ENCODE measurements around the gene GTF2F2. TPM values are rescaled to one million over a fixed set of nuclear protein-coding genes. Genes with fewer than 3 reads are reported as not detected.

GTF2F2 gene
- total RNA-seq, 1 donor from 2014 or later = 26.0 TPM

- no peak for DNase-seq (ENCODE audit: low spot score)
Observed at GRCh38 chr13:45209229-45209628, 88.9 kb downstream of the GTF2F2 start.

- no peak for DNase-seq (ENCODE audit: low spot score)
Observed at GRCh38 chr13:45215392-45216077, 95.2 kb downstream of the GTF2F2 start.

GRCh38 chr13:45216193-45216592 is 95.9 kb downstream of the GTF2F2 start:
- no peak for DNase-seq (ENCODE audit: low spot score)

- DNase-seq (ENCODE audit: low spot score) = no peak
Observed at GRCh38 chr13:45218689-45219088, 98.4 kb downstream of the GTF2F2 start.

GRCh38 chr13:45219123-45219891 is 99.0 kb downstream of the GTF2F2 start:
- DNase-seq (ENCODE audit: low spot score) = no peak

- DNase-seq (ENCODE audit: low spot score) = no peak
Observed at GRCh38 chr13:45219938-45220375, 99.6 kb downstream of the GTF2F2 start.

GRCh38 chr13:45220403-45220802 is 100.1 kb downstream of the GTF2F2 start:
- no peak for DNase-seq (ENCODE audit: low spot score)

- DNase-seq (ENCODE audit: low spot score) = peak; percentile 32
Observed at GRCh38 chr13:45222516-45222915, 102.2 kb downstream of the GTF2F2 start.

- no peak for DNase-seq (ENCODE audit: low spot score)
Observed at GRCh38 chr13:45222919-45223318, 102.6 kb downstream of the GTF2F2 start.

- no peak for DNase-seq (ENCODE audit: low spot score)
Observed at GRCh38 chr13:45224176-45224575, 103.9 kb downstream of the GTF2F2 start.

- DNase-seq (ENCODE audit: low spot score) = no peak
Observed at GRCh38 chr13:45225370-45225769, 105.1 kb downstream of the GTF2F2 start.

- DNase-seq (ENCODE audit: low spot score) = no peak
Observed at GRCh38 chr13:45226024-45226423, 105.7 kb downstream of the GTF2F2 start.

- DNase-seq (ENCODE audit: low spot score) = no peak
Observed at GRCh38 chr13:45228002-45228401, 107.7 kb downstream of the GTF2F2 start.

- DNase-seq (ENCODE audit: low spot score) = no peak
Observed at GRCh38 chr13:45229172-45229571, 108.9 kb downstream of the GTF2F2 start.

GRCh38 chr13:45231305-45231704 is 111.0 kb downstream of the GTF2F2 start:
- DNase-seq (ENCODE audit: low spot score) = peak; percentile 7

GRCh38 chr13:45231722-45232121 is 111.4 kb downstream of the GTF2F2 start:
- DNase-seq (ENCODE audit: low spot score) = peak; percentile 26

GRCh38 chr13:45232591-45232990 is 112.3 kb downstream of the GTF2F2 start:
- no peak for DNase-seq (ENCODE audit: low spot score)

GRCh38 chr13:45238945-45239795 is 118.9 kb downstream of the GTF2F2 start:
- DNase-seq (ENCODE audit: low spot score) = peak; percentile 50

- no peak for DNase-seq (ENCODE audit: low spot score)
Observed at GRCh38 chr13:45240143-45240542, 119.8 kb downstream of the GTF2F2 start.

GRCh38 chr13:45242070-45242469 is 121.8 kb downstream of the GTF2F2 start:
- peak; percentile 70 for DNase-seq (ENCODE audit: low spot score)

GRCh38 chr13:45242524-45242923 is 122.2 kb downstream of the GTF2F2 start:
- no peak for DNase-seq (ENCODE audit: low spot score)

- no peak for DNase-seq (ENCODE audit: low spot score)
Observed at GRCh38 chr13:45243077-45243476, 122.8 kb downstream of the GTF2F2 start.

Data from umbilical cord (tissue), 2 donors.